Breast epithelium (tissue), 3 donors: ENCODE data around the gene GKN1.

ENCODE experiments used
- POLR2A ChIP-seq: fragments of 450-650 bp; IDR thresholded peaks from one replicate; pipeline ENCODE4 v1.6.1; 2016; ENCODE audit warnings: antibody characterized with exemption, mild to moderate bottlenecking, moderate library complexity
- POLR2AphosphoS5 ChIP-seq, 3 donors: sonication (generic); formaldehyde crosslinking; IDR thresholded peaks; one replicate each; pipeline ENCODE4 v1.6.1; 2017; ENCODE audit warnings: antibody characterized with exemption in 3 of 3
- TF ChIP-seq, protein P1 (sequence below), 3 donors: fragments of 450-650 bp; IDR thresholded peaks; one replicate each; pipeline ENCODE4 v1.5.1; 2016 to 2017; ENCODE audit warnings: antibody characterized with exemption in 3 of 3, mild to moderate bottlenecking in 3 of 3, moderate library complexity in 3 of 3

DNA sequence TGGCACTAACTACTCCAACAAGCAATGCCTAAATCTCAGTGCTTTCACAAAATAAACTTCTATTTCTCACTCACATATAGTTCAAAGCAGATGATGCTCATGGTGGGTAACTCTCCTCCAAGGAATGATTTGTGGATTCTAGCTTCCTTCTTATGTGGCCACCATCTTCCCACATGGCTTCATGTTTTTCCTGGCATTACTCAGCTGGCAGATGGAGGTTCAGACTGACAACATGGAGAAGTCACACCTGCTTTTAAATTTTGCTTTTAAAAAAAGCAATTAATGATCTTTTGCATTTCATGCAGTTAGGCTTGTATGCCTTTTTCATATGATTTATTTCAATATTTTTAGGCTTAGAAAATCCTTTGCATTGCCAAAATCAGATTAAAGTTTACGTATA lies 15.4 kb upstream of the GKN1 start:
- TF ChIP-seq, protein P1, sequence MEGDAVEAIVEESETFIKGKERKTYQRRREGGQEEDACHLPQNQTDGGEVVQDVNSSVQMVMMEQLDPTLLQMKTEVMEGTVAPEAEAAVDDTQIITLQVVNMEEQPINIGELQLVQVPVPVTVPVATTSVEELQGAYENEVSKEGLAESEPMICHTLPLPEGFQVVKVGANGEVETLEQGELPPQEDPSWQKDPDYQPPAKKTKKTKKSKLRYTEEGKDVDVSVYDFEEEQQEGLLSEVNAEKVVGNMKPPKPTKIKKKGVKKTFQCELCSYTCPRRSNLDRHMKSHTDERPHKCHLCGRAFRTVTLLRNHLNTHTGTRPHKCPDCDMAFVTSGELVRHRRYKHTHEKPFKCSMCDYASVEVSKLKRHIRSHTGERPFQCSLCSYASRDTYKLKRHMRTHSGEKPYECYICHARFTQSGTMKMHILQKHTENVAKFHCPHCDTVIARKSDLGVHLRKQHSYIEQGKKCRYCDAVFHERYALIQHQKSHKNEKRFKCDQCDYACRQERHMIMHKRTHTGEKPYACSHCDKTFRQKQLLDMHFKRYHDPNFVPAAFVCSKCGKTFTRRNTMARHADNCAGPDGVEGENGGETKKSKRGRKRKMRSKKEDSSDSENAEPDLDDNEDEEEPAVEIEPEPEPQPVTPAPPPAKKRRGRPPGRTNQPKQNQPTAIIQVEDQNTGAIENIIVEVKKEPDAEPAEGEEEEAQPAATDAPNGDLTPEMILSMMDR (IDR thresholded peaks at IDR 0.05) = no peak
- TF ChIP-seq POLR2A = no peak
- no peak for TF ChIP-seq POLR2AphosphoS5 (IDR thresholded peaks at IDR 0.05)
